HCT116 (cell line): ENCODE results near the gene HES5. TPM values are rescaled to one million over a fixed set of nuclear protein-coding genes. Genes with fewer than 3 reads are reported as not detected.

ENCODE experiments used
- ATAC-seq: fragments of 200-7000 bp; cut with Tn5 transposase; 2 replicates; pipeline ENCODE4 v1.9.1; 2020; ENCODE audit warnings: mild to moderate bottlenecking, moderate library complexity
- BruUV-seq: library from RNA; stranded (reverse); fragments of 400-500 nt; replicated peaks from 2 replicates; lab custom pipeline; 2021; lab: Mats Ljungman, UMichigan
- CTCF ChIA-PET: fragments of 300-600 bp; sonication (Branson Sonifier 250); formaldehyde crosslinking; loops from one replicate; lab custom pipeline; 2021; ENCODE audit warnings: antibody characterized with exemption; lab: Charles Lee
- POLR2A ChIA-PET: fragments of 300-600, 350-600 bp; sonication (Branson Sonifier 250); formaldehyde crosslinking; loops from one replicate; lab custom pipeline; 2021; ENCODE audit warnings: antibody characterized with exemption; lab: Charles Lee
- RAD21 ChIA-PET, 2 experiments: fragments of 300-600 bp; sonication (Branson Sonifier 250); formaldehyde crosslinking; loops; one replicate each; lab custom pipeline; 2023; ENCODE audit warnings: low total read pairs in 2 of 2; ENCODE audit not compliant: uncharacterized antibody in 2 of 2, unreplicated experiment in 2 of 2, low non-redundant PET in 1 of 2; lab: Charles Lee
- DNase-seq: peaks from one replicate; pipeline ENCODE4 v3.0.0-alpha.2; 2010; ENCODE audit warnings: low read depth, low spot score
- H2AFZ ChIP-seq: fragments of 200-600 bp; shearing (Covaris generic), sonication (generic); 2 replicates; pipeline ENCODE4 v1.6.1; 2017; ENCODE audit warnings: low read depth, mixed run types, mixed read lengths, antibody characterized with exemption, low read length; ENCODE audit not compliant: poor library complexity, severe bottlenecking
- H3K27ac ChIP-seq: 2 replicates; pipeline ENCODE4 v1.5.1; 2012; ENCODE audit warnings: low read depth, low read length
- H3K27me3 ChIP-seq: fragments of 200-600 bp; sonication (generic); 2 replicates; pipeline ENCODE4 v1.6.1; 2016; ENCODE audit warnings: mixed run types, low read length, mixed read lengths; ENCODE audit not compliant: insufficient read depth
- H3K36me3 ChIP-seq, 2 experiments: fragments of 200-500 bp in 1 of 2; fragments of 200-600 bp in 1 of 2; sonication (Bioruptor generic) in 1 of 2; sonication (generic) in 1 of 2; 2 replicates each; pipeline versions ENCODE4 v1.5.1 to v1.6.1; 2014 to 2016; ENCODE audit warnings: low read length in 2 of 2, inconsistent platforms in 1 of 2, mixed read lengths in 1 of 2, mixed run types in 1 of 2; ENCODE audit not compliant: insufficient read depth in 2 of 2, control insufficient read depth in 1 of 2
- H3K4me1 ChIP-seq, 2 experiments: fragments of 200-600 bp in 1 of 2; sonication (generic) in 1 of 2; 2 replicates each; pipeline versions ENCODE4 v1.5.1 to v1.6.1; 2012 to 2017; ENCODE audit warnings: low read length in 2 of 2, inconsistent platforms in 1 of 2, mild to moderate bottlenecking in 1 of 2, mixed read lengths in 1 of 2, mixed run types in 1 of 2, moderate library complexity in 1 of 2; ENCODE audit not compliant: insufficient read depth in 2 of 2, control insufficient read depth in 1 of 2
- H3K4me2 ChIP-seq: fragments of 200-600 bp; sonication (generic); 2 replicates; pipeline ENCODE4 v1.6.1; 2017; ENCODE audit warnings: mixed run types, low read length, mixed read lengths
- H3K4me3 ChIP-seq, 2 experiments: fragments of 200-600 bp in 1 of 2; sonication (generic) in 1 of 2; replicated peaks in 1 of 2; 2 replicates each; pipeline ENCODE4 v1.5.1; 2011 to 2016; ENCODE audit warnings: low read length in 2 of 2, control low read depth in 1 of 2, low read depth in 1 of 2, mild to moderate bottlenecking in 1 of 2, mixed read lengths in 1 of 2, mixed run types in 1 of 2
- H3K79me2 ChIP-seq: fragments of 200-600 bp; sonication (generic); 2 replicates; pipeline ENCODE4 v1.6.1; 2017; ENCODE audit warnings: mild to moderate bottlenecking, mixed run types, low read length, moderate library complexity, mixed read lengths; ENCODE audit not compliant: insufficient read depth
- H3K9ac ChIP-seq: fragments of 200-600 bp; sonication (generic); 2 replicates; pipeline ENCODE4 v1.6.1; 2016; ENCODE audit warnings: low read length, mixed read lengths
- H3K9me2 ChIP-seq: fragments of 200-600 bp; sonication (generic), shearing (Covaris generic); 2 replicates; pipeline ENCODE4 v1.6.1; 2017; ENCODE audit warnings: mixed run types, mild to moderate bottlenecking, moderate library complexity; ENCODE audit not compliant: insufficient read depth
- H3K9me3 ChIP-seq, 2 experiments: fragments of 200-500 bp in 1 of 2; fragments of 200-600 bp in 1 of 2; sonication (Bioruptor generic) in 1 of 2; sonication (generic) in 1 of 2; 2 replicates each; pipeline ENCODE4 v1.6.1; 2014 to 2017; ENCODE audit warnings: low read length in 2 of 2, mixed read lengths in 2 of 2, inconsistent platforms in 1 of 2, low read depth in 1 of 2, mild to moderate bottlenecking in 1 of 2, mixed run types in 1 of 2, moderate library complexity in 1 of 2; ENCODE audit not compliant: control insufficient read depth in 1 of 2, insufficient read depth in 1 of 2
- H4K20me1 ChIP-seq: fragments of 200-600 bp; sonication (generic), shearing (Covaris generic); 2 replicates; pipeline ENCODE4 v1.6.1; 2017; ENCODE audit warnings: mixed run types, mild to moderate bottlenecking, moderate library complexity; ENCODE audit not compliant: insufficient read depth
- CBX3 ChIP-seq: IDR thresholded peaks from 2 replicates; pipeline ENCODE4 v1.6.1; 2012; ENCODE audit warnings: low read depth
- FOSL1 ChIP-seq: IDR thresholded peaks from 2 replicates; pipeline ENCODE4 v1.6.1; 2012; ENCODE audit warnings: low read depth
- POLR2AphosphoS5 ChIP-seq: IDR thresholded peaks from 2 replicates; pipeline ENCODE4 v1.6.1; 2011; ENCODE audit warnings: mild to moderate bottlenecking, low read depth, low read length, moderate library complexity
- REST ChIP-seq: IDR thresholded peaks from 2 replicates; pipeline ENCODE4 v1.6.1; 2012; ENCODE audit warnings: low read depth
- SP1 ChIP-seq: IDR thresholded peaks from 2 replicates; pipeline ENCODE4 v1.6.1; 2012; ENCODE audit warnings: low read depth
- YY1 ChIP-seq: IDR thresholded peaks from 2 replicates; pipeline ENCODE4 v1.6.1; 2011; ENCODE audit warnings: low read length, low read depth, moderate library complexity, mild to moderate bottlenecking; ENCODE audit not compliant: insufficient replicate concordance; ENCODE audit errors: extremely low read depth
- ZBTB33 ChIP-seq: IDR thresholded peaks from 2 replicates; pipeline ENCODE4 v1.6.1; 2011; ENCODE audit warnings: mild to moderate bottlenecking, low read length, moderate library complexity; ENCODE audit not compliant: insufficient replicate concordance; ENCODE audit errors: extremely low read depth
- ZNF274 ChIP-seq: fragments of 200-500 bp; sonication (Bioruptor generic); IDR thresholded peaks from 2 replicates; pipeline ENCODE4 v1.6.1; 2014; ENCODE audit warnings: mild to moderate bottlenecking, low read depth, low read length, inconsistent platforms
- intact Hi-C: fragments of 100-400 bp; cut with micrococcal nuclease; formaldehyde crosslinking; loops from 2 replicates; pipeline ENCODE4 v1.10.0; 2022
- total RNA-seq: library from RNA; stranded (reverse); gene quantifications from one replicate; pipeline ENCODE4 v1.2.1, GENCODE V29; 2021; ENCODE audit not compliant: unreplicated experiment
- TF ChIP-seq, protein P1 (sequence below): IDR thresholded peaks from 2 replicates; pipeline ENCODE4 v1.6.1; 2012
- TF ChIP-seq, protein P2 (sequence below), 3 experiments: fragments of 200-600 bp in 1 of 3; sonication (generic) in 1 of 3; IDR thresholded peaks in 2 of 3; conservative IDR thresholded peaks in 1 of 3; 2 replicates each; pipeline ENCODE4 v1.5.1; 2012 to 2017; ENCODE audit warnings: low read depth in 2 of 3, low read length in 2 of 3, antibody characterized with exemption in 1 of 3, borderline replicate concordance in 1 of 3, control low read depth in 1 of 3, mild to moderate bottlenecking in 1 of 3, mixed read lengths in 1 of 3, mixed run types in 1 of 3, moderate library complexity in 1 of 3; ENCODE audit not compliant: insufficient read depth in 1 of 3

The HES5 gene
- total RNA-seq, 1 experiment from 2014 or later: not detected

DNA sequence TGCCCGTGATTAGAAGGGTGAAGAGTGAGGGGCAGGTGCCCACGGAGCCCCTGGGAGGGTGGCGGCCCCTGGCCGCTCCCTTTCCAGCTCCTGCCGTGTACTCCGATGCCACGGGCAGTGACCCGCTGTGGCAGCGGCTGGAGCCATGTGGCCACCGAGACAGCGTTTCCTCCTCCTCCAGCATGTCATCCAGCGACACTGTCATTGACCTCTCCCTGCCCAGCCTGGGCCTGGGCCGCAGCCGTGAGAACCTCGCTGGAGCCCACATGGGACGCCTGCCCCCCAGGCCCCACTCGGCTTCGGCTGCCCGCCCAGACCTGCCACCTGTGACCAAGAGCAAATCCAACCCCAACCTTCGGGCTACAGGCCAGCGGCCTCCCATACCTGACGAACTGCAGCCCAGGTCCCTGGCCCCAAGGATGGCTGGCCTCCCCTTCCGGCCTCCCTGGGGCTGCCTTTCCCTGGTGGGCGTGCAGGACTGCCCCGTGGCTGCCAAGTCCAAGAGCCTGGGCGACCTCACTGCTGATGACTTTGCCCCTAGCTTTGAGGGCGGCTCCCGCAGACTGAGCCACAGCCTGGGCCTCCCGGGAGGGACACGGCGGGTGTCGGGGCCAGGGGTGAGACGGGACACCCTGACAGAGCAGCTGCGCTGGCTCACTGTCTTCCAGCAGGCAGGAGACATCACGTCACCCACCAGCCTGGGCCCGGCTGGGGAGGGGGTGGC, 25.7 kb downstream of the HES5 start (continued):
- no peak for TF ChIP-seq YY1
- no peak for TF ChIP-seq ZBTB33
- TF ChIP-seq CBX3: no peak
- TF ChIP-seq FOSL1: no peak
- TF ChIP-seq ZNF274: no peak
- TF ChIP-seq POLR2AphosphoS5: no peak

- Histone ChIP-seq H4K20me1 (no peaks in the 10 kb centered on the region), H3K9me3 (no peaks in the 10 kb centered on the region), H3K27me3 (no peaks in the 10 kb centered on the region), H3K9ac (no peak overlapping the region), H3K4me2 (no peak overlapping the region), H3K9me2 (no peaks in the 10 kb centered on the region), H3K4me1 (no peaks in the 10 kb centered on the region; a peak in 1 of 4 replicates), H3K79me2 (no peaks in the 10 kb centered on the region), H3K4me3 (no peak overlapping the region), H3K27ac (no peak overlapping the region), H2AFZ (no peak overlapping the region), H3K36me3 (no peaks in the 10 kb centered on the region; a peak in 1 of 4 replicates)
- CTCF ChIA-PET: no interaction called here
- TF ChIP-seq, protein P1, sequence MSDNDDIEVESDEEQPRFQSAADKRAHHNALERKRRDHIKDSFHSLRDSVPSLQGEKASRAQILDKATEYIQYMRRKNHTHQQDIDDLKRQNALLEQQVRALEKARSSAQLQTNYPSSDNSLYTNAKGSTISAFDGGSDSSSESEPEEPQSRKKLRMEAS: no peak
- no peak for TF ChIP-seq ZNF274
- no peak for TF ChIP-seq REST
- no peak for TF ChIP-seq SP1
- TF ChIP-seq, protein P2, sequence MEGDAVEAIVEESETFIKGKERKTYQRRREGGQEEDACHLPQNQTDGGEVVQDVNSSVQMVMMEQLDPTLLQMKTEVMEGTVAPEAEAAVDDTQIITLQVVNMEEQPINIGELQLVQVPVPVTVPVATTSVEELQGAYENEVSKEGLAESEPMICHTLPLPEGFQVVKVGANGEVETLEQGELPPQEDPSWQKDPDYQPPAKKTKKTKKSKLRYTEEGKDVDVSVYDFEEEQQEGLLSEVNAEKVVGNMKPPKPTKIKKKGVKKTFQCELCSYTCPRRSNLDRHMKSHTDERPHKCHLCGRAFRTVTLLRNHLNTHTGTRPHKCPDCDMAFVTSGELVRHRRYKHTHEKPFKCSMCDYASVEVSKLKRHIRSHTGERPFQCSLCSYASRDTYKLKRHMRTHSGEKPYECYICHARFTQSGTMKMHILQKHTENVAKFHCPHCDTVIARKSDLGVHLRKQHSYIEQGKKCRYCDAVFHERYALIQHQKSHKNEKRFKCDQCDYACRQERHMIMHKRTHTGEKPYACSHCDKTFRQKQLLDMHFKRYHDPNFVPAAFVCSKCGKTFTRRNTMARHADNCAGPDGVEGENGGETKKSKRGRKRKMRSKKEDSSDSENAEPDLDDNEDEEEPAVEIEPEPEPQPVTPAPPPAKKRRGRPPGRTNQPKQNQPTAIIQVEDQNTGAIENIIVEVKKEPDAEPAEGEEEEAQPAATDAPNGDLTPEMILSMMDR (IDR thresholded peaks at IDR 0.05 in 2 of 3, conservative IDR thresholded peaks at IDR 0.05 in 1 of 3; ENCODE audit: borderline replicate concordance in 1 of 3, insufficient read depth in 1 of 3, low read depth in 2 of 3, low read length in 2 of 3): no peak
- ATAC-seq (no peak), DNase-seq (no peak)
- intact Hi-C loops: no loop called here
- BruUV-seq: no TSS peak
- POLR2A ChIA-PET: no interaction called here
- RAD21 ChIA-PET: no interaction called here
These were observed 26.4 kb downstream of the HES5 start for GRCh38 chr1:2503554-2504224.
